Mesenteric fat pad (tissue), 1 donor: Measurements from ENCODE around the gene PAPLN. TPM values are rescaled to one million over a fixed set of nuclear protein-coding genes. Genes with fewer than 3 reads are reported as not detected.
"Not testable (repeated sequence)": the region's sequence is repeated elsewhere in the genome, so short reads cannot be mapped to it uniquely, and the experiment has no call there.

Experiments
- DNase-seq: peaks from one replicate; pipeline ENCODE4 v3.0.0-alpha.2; 2020; ENCODE audit warnings: low spot score
- long read RNA-seq: library from polyadenylated mRNA; unstranded; transcript quantifications from one replicate; pipeline ENCODE4 v2.0.0, GENCODE V29; 2020
- total RNA-seq: library from RNA; stranded (reverse); fragmentation: NEBNext Ultra II Directional; extraction: Animal tissue kit (Norgen Biotek cat#: 25700); gene quantifications from one replicate; pipeline ENCODE4 v1.2.1, GENCODE V29; 2021
- donor health status: DM: yes; HTN: yes; CAD: no.

Gene PAPLN, protein sequence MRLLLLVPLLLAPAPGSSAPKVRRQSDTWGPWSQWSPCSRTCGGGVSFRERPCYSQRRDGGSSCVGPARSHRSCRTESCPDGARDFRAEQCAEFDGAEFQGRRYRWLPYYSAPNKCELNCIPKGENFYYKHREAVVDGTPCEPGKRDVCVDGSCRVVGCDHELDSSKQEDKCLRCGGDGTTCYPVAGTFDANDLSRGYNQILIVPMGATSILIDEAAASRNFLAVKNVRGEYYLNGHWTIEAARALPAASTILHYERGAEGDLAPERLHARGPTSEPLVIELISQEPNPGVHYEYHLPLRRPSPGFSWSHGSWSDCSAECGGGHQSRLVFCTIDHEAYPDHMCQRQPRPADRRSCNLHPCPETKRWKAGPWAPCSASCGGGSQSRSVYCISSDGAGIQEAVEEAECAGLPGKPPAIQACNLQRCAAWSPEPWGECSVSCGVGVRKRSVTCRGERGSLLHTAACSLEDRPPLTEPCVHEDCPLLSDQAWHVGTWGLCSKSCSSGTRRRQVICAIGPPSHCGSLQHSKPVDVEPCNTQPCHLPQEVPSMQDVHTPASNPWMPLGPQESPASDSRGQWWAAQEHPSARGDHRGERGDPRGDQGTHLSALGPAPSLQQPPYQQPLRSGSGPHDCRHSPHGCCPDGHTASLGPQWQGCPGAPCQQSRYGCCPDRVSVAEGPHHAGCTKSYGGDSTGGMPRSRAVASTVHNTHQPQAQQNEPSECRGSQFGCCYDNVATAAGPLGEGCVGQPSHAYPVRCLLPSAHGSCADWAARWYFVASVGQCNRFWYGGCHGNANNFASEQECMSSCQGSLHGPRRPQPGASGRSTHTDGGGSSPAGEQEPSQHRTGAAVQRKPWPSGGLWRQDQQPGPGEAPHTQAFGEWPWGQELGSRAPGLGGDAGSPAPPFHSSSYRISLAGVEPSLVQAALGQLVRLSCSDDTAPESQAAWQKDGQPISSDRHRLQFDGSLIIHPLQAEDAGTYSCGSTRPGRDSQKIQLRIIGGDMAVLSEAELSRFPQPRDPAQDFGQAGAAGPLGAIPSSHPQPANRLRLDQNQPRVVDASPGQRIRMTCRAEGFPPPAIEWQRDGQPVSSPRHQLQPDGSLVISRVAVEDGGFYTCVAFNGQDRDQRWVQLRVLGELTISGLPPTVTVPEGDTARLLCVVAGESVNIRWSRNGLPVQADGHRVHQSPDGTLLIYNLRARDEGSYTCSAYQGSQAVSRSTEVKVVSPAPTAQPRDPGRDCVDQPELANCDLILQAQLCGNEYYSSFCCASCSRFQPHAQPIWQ
- 6.4 TPM for total RNA-seq
- long read RNA-seq, partial matches to known transcripts = 0 of 10 reads
- long read RNA-seq, other reads (novel, unspliced or antisense) = 9 of 10 reads

GRCh38 chr14:73237219-73237785, at the start of gene PAPLN:
Gene PAPLN (plus strand): TSS chr14:73237506. CDS start chr14:73239779, 2,273 bp downstream.
- DNase-seq = no peak

DNA sequence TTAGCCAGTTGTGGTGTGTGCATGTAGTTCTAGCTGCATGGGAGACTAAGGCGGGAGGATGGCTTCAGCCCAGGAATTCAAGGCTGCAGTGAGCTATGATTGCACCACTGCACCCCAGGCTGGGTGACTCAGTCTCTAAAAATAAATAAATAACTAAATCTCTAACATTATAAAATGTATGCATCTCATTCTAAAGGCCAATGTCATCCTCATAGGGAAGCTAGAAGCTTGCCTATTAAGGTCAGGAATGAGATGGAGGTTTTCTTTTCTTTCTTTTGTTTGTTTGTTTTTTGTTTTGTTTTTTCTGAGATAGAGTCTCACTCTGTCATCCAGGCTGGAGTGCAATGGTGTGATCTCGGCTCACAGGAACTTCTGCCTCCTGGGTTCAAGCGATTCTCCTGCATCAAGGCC, 48.8 kb upstream of the PAPLN start:
- no peak for DNase-seq

GRCh38 chr14:73189651-73190050, 47.7 kb upstream of the PAPLN start:
- DNase-seq = no peak

DNA sequence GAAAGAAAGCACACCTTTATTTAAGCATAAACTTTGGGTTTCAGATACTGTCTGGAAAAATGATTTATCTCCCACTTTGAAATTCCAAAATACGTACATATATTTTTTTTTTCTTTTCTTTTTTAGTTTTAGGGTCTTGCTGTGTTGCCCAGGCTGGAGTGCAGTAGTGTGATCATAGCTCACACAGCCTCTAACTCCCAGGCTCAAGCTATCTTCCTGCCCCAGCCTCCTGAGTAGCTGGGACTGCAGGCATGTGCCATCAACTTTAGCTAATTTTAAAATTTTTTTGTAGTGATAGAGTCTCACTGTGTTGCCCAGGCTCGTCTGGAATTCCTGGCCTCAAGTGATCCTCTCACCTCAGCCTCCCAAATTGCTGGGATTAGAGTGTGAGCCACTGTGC, 45.9 kb upstream of the PAPLN start:
- no peak for DNase-seq

- not testable (repeated sequence) for DNase-seq
These were observed 43.0 kb upstream of the PAPLN start for GRCh38 chr14:73194306-73194705.

DNA sequence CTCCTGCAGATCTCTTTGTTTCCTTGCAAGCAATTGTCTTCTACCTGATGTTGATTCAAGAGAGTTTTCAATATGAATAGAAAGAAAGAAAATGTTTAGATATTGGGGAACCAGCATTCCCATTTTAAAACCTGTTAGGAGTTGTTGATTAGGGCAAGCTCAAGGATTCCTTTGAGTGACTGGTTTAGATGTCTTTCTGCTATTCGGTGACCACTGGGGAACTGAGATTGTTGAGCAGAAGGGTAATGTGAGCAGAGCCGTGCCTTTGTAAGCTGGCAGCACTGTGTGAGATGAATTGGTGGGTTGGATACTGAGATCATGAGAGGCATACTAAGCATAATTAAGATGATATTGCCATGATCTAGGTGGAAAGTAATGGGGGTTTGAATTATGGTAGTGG, 39.1 kb upstream of the PAPLN start:
- DNase-seq = no peak

DNA sequence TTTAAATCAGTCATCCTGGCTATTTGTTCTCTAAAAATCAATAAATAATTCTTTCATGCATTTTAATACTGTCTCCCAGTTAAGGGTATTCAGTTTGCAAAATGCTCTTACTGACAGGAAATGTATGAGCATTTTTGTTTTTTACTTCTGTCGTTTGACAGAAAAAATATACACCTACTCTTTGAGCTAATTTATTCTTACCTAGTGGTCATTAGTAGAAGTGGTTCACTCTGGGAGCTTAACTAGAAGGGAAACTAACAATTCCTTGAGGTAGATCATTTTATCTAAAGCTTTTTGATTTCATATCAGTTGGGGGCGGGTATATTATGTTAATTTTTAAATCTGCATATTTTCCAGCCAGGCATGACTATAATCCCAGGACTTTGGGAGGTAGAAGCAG, 33.8 kb upstream of the PAPLN start:
- DNase-seq = no peak

- no peak for DNase-seq
These were observed 29.7 kb upstream of the PAPLN start for GRCh38 chr14:73207615-73208014.

DNA sequence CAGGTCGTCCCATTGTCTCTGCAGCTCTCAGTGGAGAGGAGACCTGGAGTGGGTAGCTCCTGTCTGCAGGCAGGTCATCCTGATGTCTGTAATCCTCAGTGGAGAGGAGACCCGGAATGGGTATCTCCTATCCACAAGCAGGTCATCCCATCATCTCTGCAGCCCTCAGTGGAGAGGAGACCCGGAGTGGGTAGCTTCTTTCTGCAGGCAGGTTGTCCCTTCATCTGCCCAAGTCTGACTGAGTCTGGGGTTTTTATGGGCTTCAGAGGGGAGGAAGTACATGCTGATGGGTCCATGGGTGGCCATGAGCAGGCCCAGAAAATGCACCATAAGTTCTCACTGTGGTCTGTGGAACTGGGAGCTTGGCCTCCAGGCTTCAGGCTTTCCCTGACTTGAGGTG, 28.9 kb upstream of the PAPLN start:
- DNase-seq = no peak

GRCh38 chr14:73208846-73209245, 28.5 kb upstream of the PAPLN start:
- DNase-seq = no peak

- DNase-seq = no peak
These were observed 27.4 kb upstream of the PAPLN start for GRCh38 chr14:73209953-73210352.

DNA sequence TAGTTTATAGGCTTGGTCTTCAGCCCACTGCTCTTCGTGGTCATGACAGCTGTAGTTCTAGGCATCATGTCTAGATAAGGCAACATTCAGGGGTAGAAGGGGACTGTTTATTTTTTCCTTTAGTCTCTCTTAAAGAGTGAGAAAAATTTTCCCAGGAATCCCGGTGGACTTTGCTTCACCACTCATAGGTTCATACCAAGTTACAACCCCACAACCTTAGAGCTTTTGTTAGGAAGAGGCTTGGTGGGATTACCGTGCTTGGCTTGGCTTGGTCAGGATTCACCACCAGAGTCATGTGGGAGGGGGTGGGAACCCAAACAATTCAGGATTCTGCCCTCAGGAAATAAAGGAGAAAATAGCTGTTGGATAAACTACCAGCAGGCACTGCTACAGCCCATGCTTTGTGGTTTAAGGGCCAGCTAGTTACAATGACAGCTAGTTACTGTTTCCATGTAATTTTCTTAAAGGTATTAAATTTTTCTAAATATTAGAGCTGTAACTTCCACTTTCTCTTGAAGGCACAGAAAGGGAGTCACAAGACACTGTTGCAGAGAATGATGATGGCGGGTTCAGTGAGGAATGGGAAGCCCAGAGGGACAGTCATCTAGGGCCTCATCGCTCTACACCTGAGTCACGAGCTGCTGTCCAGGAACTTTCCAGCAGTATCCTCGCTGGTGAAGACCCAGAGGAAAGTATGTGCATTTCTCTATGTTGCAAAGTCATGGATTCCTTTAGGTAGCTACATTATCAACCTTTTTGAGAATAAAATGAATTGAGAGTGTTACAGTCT, 25.9 kb upstream of the PAPLN start:
- DNase-seq = no peak

DNA sequence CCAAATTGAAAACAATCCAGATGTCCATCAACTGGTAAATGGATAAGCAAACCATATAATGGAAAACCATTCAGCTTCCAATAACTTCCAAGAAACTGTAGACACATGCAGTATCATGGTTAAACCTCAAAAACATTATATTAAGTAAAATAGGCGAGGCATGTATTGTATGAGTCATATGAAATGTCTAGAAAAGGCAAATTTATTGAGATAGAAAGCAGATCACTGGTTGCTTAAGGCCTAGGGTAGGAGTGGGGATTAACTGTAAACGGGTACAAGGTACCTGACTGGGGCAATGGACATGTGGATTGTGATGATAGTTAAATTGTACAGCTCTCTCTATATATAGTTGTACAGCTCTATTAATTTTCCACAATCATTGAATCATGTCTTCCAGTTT, 21.3 kb upstream of the PAPLN start:
- no peak for DNase-seq

DNA sequence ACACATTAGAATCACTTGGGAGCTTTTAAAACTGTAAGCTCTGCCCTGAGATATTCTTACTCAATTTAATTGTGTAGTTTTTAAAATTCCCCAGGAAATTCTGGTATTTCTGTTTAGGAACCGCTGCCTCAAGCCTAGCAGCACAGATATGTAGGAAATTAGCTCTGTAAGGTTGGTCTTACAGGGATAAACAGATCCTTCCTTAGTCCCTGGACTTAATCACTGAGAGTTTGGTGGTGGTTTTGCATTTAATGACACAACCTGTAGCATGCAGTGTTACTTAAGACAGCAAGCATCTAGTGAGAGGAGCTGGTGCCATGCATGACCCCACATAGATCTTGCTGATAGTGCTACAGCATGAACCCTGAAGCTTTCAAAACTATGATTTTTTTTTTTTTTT, 19.9 kb upstream of the PAPLN start:
- no peak for DNase-seq

GRCh38 chr14:73220061-73220460, 17.2 kb upstream of the PAPLN start:
- no peak for DNase-seq

GRCh38 chr14:73220634-73221033, 16.7 kb upstream of the PAPLN start:
- DNase-seq = no peak

- no peak for DNase-seq
These were observed 15.4 kb upstream of the PAPLN start for GRCh38 chr14:73221945-73222344.

DNA sequence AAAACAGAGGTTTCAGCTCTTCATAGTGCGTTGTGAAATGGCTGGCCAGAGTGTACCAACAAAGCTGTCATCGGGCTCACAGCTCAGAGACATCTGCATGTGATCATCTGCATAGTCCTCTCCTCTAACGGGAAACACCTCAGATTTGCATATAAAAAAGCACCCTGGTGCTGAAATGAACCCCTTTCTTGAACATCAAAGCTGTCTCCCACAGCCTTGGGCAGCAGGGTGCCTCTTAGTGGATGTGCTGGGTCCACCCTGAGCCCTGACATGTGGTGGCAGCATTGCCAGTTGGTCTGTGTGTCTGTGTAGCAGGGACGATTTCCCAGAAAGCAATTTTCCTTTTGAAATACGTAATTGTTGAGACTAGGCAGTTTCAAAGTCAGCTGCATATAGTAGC, 14.3 kb upstream of the PAPLN start:
- DNase-seq = no peak

DNA sequence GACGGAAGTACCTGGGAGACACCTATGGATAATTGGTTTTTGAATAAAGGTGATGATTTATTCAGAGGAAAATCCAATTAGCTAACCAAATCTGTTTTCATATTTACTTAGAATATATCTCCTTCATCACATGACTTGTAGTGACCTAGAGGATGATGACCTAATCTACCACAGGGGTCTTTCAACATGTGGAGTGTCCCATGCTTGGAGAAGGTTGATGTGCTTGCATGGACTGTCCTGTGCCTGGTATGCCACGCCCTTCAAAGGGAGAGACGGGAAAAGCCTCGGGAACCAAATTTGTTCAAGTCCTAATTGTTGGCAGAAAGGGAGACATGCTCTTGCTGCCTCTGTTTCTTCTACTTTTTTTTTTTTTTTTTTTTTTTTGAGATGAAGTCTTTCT, 11.8 kb upstream of the PAPLN start:
- DNase-seq = no peak
